GM19467 (cell line): Measurements from ENCODE around the gene ADNP2.
A peak's percentile ranks its signal among the peaks of the same experiment; 100 is the strongest.

Experiments
- ATAC-seq: cut with Tn5 transposase; IDR thresholded peaks from one replicate; pipeline ENCODE4 v1.9.1; 2021; ENCODE audit warnings: mild to moderate bottlenecking, moderate library complexity; ENCODE audit not compliant: unreplicated experiment

Gene ADNP2

GRCh38 chr18:80106482-80107051, 2.5 kb upstream of the ADNP2 start:
- no peak for ATAC-seq

GRCh38 chr18:80107426-80107825, 1.6 kb upstream of the ADNP2 start:
- no peak for ATAC-seq

- no peak for ATAC-seq
Measured at GRCh38 chr18:80108121-80108536, 933 bp upstream of the ADNP2 start.

- ATAC-seq = peak; percentile 13
Measured at GRCh38 chr18:80109676-80110078, 615 bp downstream of the ADNP2 start.

GRCh38 chr18:80112624-80113248, 3.7 kb downstream of the ADNP2 start:
- no peak for ATAC-seq

GRCh38 chr18:80115035-80115434, 6.0 kb downstream of the ADNP2 start:
- no peak for ATAC-seq

GRCh38 chr18:80119111-80119510, 10.0 kb downstream of the ADNP2 start:
- ATAC-seq = no peak

GRCh38 chr18:80120932-80121331, 11.9 kb downstream of the ADNP2 start:
- ATAC-seq = no peak

GRCh38 chr18:80124131-80124530, 15.1 kb downstream of the ADNP2 start:
- no peak for ATAC-seq

GRCh38 chr18:80126797-80127196, 17.7 kb downstream of the ADNP2 start:
- no peak for ATAC-seq

GRCh38 chr18:80127635-80128034, 18.6 kb downstream of the ADNP2 start:
- ATAC-seq = no peak

GRCh38 chr18:80129672-80130367, 20.8 kb downstream of the ADNP2 start:
- ATAC-seq = no peak

GRCh38 chr18:80130555-80130954, 21.5 kb downstream of the ADNP2 start:
- no peak for ATAC-seq

- no peak for ATAC-seq
Measured at GRCh38 chr18:80132180-80132812, 23.2 kb downstream of the ADNP2 start.

- no peak for ATAC-seq
Measured at GRCh38 chr18:80133124-80133523, 24.1 kb downstream of the ADNP2 start.

- no peak for ATAC-seq
Measured at GRCh38 chr18:80135136-80135535, 26.1 kb downstream of the ADNP2 start.

GRCh38 chr18:80136679-80137078, 27.6 kb downstream of the ADNP2 start:
- ATAC-seq = no peak

GRCh38 chr18:80137137-80137536, 28.1 kb downstream of the ADNP2 start:
- no peak for ATAC-seq

- no peak for ATAC-seq
Measured at GRCh38 chr18:80137976-80138375, 28.9 kb downstream of the ADNP2 start.

GRCh38 chr18:80140455-80140985, 31.5 kb downstream of the ADNP2 start:
- no peak for ATAC-seq

- ATAC-seq = no peak
Measured at GRCh38 chr18:80143881-80144280, 34.8 kb downstream of the ADNP2 start.
